K562 (cell line): ENCODE results near the gene NT5DC1. TPM values are rescaled to one million over a fixed set of nuclear protein-coding genes. Genes with fewer than 3 reads are reported as not detected.

Experiments
- ATAC-seq: fragments of 200-7000 bp; cut with Tn5 transposase; 3 replicates; pipeline ENCODE4 v1.9.1; 2020; ENCODE audit warnings: moderate library complexity
- BruUV-seq: library from RNA; stranded (reverse); fragments of 400-500 nt; replicated peaks from 2 replicates; lab custom pipeline; 2021; lab: Mats Ljungman, UMichigan
- CTCF ChIA-PET: fragments of 300-600 bp; formaldehyde crosslinking; extraction: SDS; loops from one replicate; lab custom pipeline; 2021; ENCODE audit warnings: low intra/inter-chr PET ratio; lab: Yijun Ruan, JAX
- POLR2A ChIA-PET: fragments of 300-600, 350-650 bp; sonication (Branson Sonifier 250); formaldehyde crosslinking; extraction: SDS; loops from one replicate; lab custom pipeline; 2021; ENCODE audit warnings: antibody characterized with exemption, inconsistent platforms; lab: Yijun Ruan, JAX
- DNase-seq, 4 experiments: peaks; one replicate each; pipeline versions ENCODE4 v3.0.0 to v3.0.0-alpha.2; 2011 to 2018; ENCODE audit warnings: low spot score in 3 of 4, mixed read lengths in 3 of 4; ENCODE audit errors: extremely low read depth in 1 of 4
- FAIRE-seq: peaks from 2 replicates; lab custom pipeline; 2011; peaks lifted over from hg19 to GRCh38; lab: Jason Lieb, UNC
- H2AFZ ChIP-seq: 2 replicates; pipeline ENCODE4 v1.6.0; 2011; ENCODE audit warnings: low read depth, low read length, control low read depth, inconsistent platforms
- H3K27ac ChIP-seq: fragments of 200-600 bp; 3 replicates; pipeline ENCODE4 v1.8.0; 2011; ENCODE audit warnings: low read depth, mild to moderate bottlenecking, control low read depth, inconsistent platforms, low read length, moderate library complexity, mixed read lengths; ENCODE audit errors: extremely low read depth
- H3K27me3 ChIP-seq, 2 experiments: fragments of 300-600 bp in 1 of 2; 2 replicates in 1 of 2; 3 replicates in 1 of 2; pipeline versions ENCODE4 v1.6.0 to v1.8.0; 2011; ENCODE audit warnings: inconsistent platforms in 2 of 2, low read length in 2 of 2, mild to moderate bottlenecking in 1 of 2, mixed read lengths in 1 of 2, moderate library complexity in 1 of 2; ENCODE audit not compliant: control insufficient read depth in 2 of 2, insufficient read depth in 2 of 2
- H3K36me3 ChIP-seq: fragments of 300-600 bp; 3 replicates; pipeline ENCODE4 v1.8.0; 2011; ENCODE audit warnings: mild to moderate bottlenecking, low read length, inconsistent platforms; ENCODE audit not compliant: control insufficient read depth, insufficient read depth
- H3K4me1 ChIP-seq, 2 experiments: fragments of 200-600 bp in 1 of 2; replicated peaks in 1 of 2; 2 replicates in 1 of 2; 3 replicates in 1 of 2; pipeline versions ENCODE4 v1.5.1 to v1.8.0; 2011; ENCODE audit warnings: inconsistent platforms in 2 of 2, low read length in 2 of 2, mild to moderate bottlenecking in 1 of 2, mixed read lengths in 1 of 2, moderate library complexity in 1 of 2; ENCODE audit not compliant: control insufficient read depth in 2 of 2, insufficient read depth in 2 of 2
- H3K4me2 ChIP-seq: 2 replicates; pipeline ENCODE4 v1.6.1; 2011; ENCODE audit warnings: low read length, control low read depth, inconsistent platforms, mixed read lengths; ENCODE audit not compliant: insufficient read depth
- H3K4me3 ChIP-seq: fragments of 200-600 bp; sonication (generic), shearing (Covaris generic); 2 replicates; pipeline ENCODE4 v1.5.1; 2016; ENCODE audit warnings: control low read depth, inconsistent platforms
- H3K79me2 ChIP-seq: fragments of 200-600 bp; 3 replicates; pipeline ENCODE4 v1.8.0; 2011; ENCODE audit warnings: low read length, inconsistent platforms; ENCODE audit not compliant: control insufficient read depth, insufficient read depth
- H3K9ac ChIP-seq, 2 experiments: 2 replicates each; pipeline versions ENCODE4 v1.6.0 to v1.6.1; 2011; ENCODE audit warnings: low read depth in 2 of 2, low read length in 2 of 2, control low read depth in 1 of 2, inconsistent platforms in 1 of 2, mild to moderate bottlenecking in 1 of 2, mixed read lengths in 1 of 2; ENCODE audit not compliant: insufficient read depth in 1 of 2
- H3K9me1 ChIP-seq: one replicate; pipeline ENCODE4 v1.6.0; 2011; ENCODE audit warnings: inconsistent platforms, mild to moderate bottlenecking, low read length, moderate library complexity; ENCODE audit not compliant: control insufficient read depth, insufficient read depth
- H3K9me3 ChIP-seq: replicated peaks from 2 replicates; pipeline ENCODE4 v1.5.1; 2011; ENCODE audit warnings: low read depth, low read length, inconsistent platforms; ENCODE audit not compliant: control insufficient read depth, insufficient read depth
- H4K20me1 ChIP-seq: replicated peaks from 2 replicates; pipeline ENCODE4 v1.6.1; 2011; ENCODE audit warnings: low read length, inconsistent platforms, mixed read lengths; ENCODE audit not compliant: control insufficient read depth, insufficient read depth
- CREB1 ChIP-seq, 2 experiments: sonication (generic) in 1 of 2; formaldehyde crosslinking in 1 of 2; IDR thresholded peaks; 2 replicates each; pipeline versions ENCODE4 v1.6.1 to v1.8.0; 2012 to 2022; ENCODE audit warnings: inconsistent platforms in 1 of 2, mild to moderate bottlenecking in 1 of 2, missing genetic modification reagents in 1 of 2, moderate library complexity in 1 of 2
- DMBX1 ChIP-seq: fragments of 250-450 bp; sonication (Bioruptor Pico); IDR thresholded peaks from 2 replicates; pipeline ENCODE4 v1.8.0; 2022; ENCODE audit warnings: inconsistent platforms, mild to moderate bottlenecking, moderate library complexity, borderline replicate concordance
- RBBP5 ChIP-seq: fragments of 200-600 bp; sonication (generic); IDR thresholded peaks from 2 replicates; pipeline ENCODE4 v1.6.1; 2012; ENCODE audit warnings: borderline replicate concordance, mild to moderate bottlenecking, low read length, control low read depth, inconsistent platforms; ENCODE audit not compliant: insufficient read depth, poor library complexity, severe bottlenecking
- RFX5 ChIP-seq: IDR thresholded peaks from 2 replicates; pipeline ENCODE4 v1.6.1; 2011; ENCODE audit warnings: low read depth, mild to moderate bottlenecking, improper control_type of control experiment, low read length
- TEAD4 ChIP-seq, 2 experiments: sonication (generic) in 1 of 2; formaldehyde crosslinking in 1 of 2; IDR thresholded peaks; 2 replicates each; pipeline versions ENCODE4 v1.6.1 to v1.8.0; 2012 to 2022; ENCODE audit warnings: borderline replicate concordance in 1 of 2, inconsistent platforms in 1 of 2, low read length in 1 of 2, mild to moderate bottlenecking in 1 of 2, missing genetic modification reagents in 1 of 2
- ZNF217 ChIP-seq: sonication (generic); formaldehyde crosslinking; IDR thresholded peaks from 2 replicates; pipeline ENCODE4 v1.8.0; 2022; ENCODE audit warnings: mild to moderate bottlenecking, missing genetic modification reagents
- ZNF316 ChIP-seq: fragments of 450-650 bp; IDR thresholded peaks from 2 replicates; pipeline ENCODE4 v1.6.1; 2016
- ZNF436 ChIP-seq: fragments of 250-450, 450-650 bp; sonication (Bioruptor Pico); formaldehyde crosslinking; IDR thresholded peaks from 2 replicates; pipeline ENCODE4 v1.7.0; 2020; ENCODE audit warnings: mild to moderate bottlenecking
- WGBS: fragments of 100-300 bp; shearing (Covaris generic); methylation state at CpG from one replicate; pipeline ENCODE4 v1.1.6; 2016; ENCODE audit warnings: low coverage, mixed read lengths; ENCODE audit not compliant: insufficient coverage; ENCODE audit errors: missing lambda C conversion rate; 5-methylcytosine and 5-hydroxymethylcytosine counted together
- in situ Hi-C: fragments of 300-500 bp; cut with MboI; formaldehyde crosslinking; loops from 4 replicates; pipeline ENCODE4 v1.15.0; 2018; ENCODE audit warnings: inconsistent platforms, mixed read lengths
- intact Hi-C: fragments of 100-400 bp; cut with micrococcal nuclease; formaldehyde crosslinking; loops from 2 replicates; pipeline ENCODE4 v1.14.2; 2022
- polyA plus RNA-seq, 8 experiments: library from polyadenylated mRNA; depleted of rRNA in 4 of 8; stranded (reverse) in 5 of 8; unstranded in 3 of 8; fragments of >200 nt; fragmentation: Nextera tagmentation in 2 of 8; fragmentation: Illumina TruSeq in 1 of 8; extraction: Ambion mirVana in 2 of 8; extraction: Trizol in 1 of 8; gene quantifications; 2 replicates each; pipeline versions ENCODE4 v1.2.1 to v1.2.3, GENCODE V29; 2011 to 2014; ENCODE audit warnings: inconsistent platforms in 1 of 8, missing spikeins in 1 of 8
- total RNA-seq, 7 experiments: library from RNA; depleted of rRNA in 6 of 7; stranded (reverse); fragments of >200 nt in 6 of 7; fragmentation: Illumina TruSeq in 2 of 7; extraction: Trizol in 2 of 7; gene quantifications; 2 replicates each; pipeline versions ENCODE4 v1.2.1 to v1.2.3, GENCODE V29; 2011 to 2021; ENCODE audit warnings: low replicate concordance in 1 of 7
- TF ChIP-seq, protein P1 (sequence below): fragments of 450-650 bp; formaldehyde crosslinking; IDR thresholded peaks from 2 replicates; pipeline ENCODE4 v1.4.0; 2020; ENCODE audit warnings: mild to moderate bottlenecking, moderate library complexity
- TF ChIP-seq, protein P2 (sequence below): sonication (generic); formaldehyde crosslinking; IDR thresholded peaks from 2 replicates; pipeline ENCODE4 v1.8.0; 2023; ENCODE audit warnings: mild to moderate bottlenecking, missing genetic modification reagents
- TF ChIP-seq, protein P3 (sequence below): sonication (generic); formaldehyde crosslinking; IDR thresholded peaks from 2 replicates; pipeline ENCODE4 v1.8.0; 2023; ENCODE audit warnings: mild to moderate bottlenecking, missing genetic modification reagents

Gene NT5DC1
- total and polyA plus RNA-seq, 9 of the 15 experiments (the other 6 are each of a cell fraction or from before 2014, with no cell fraction given), result 4.9 to 28.5 (median 16.3) TPM

- BruUV-seq, result no TSS peak
- Histone ChIP-seq H3K4me3 (peak within 1 kb of the TSS; percentile 93), H3K36me3 (peaks cover 22% of the 10 kb centered on the region; the same call in 2 of the 3 replicates), H4K20me1 (peaks cover 18% of the 10 kb centered on the region; the same call in 1 of the 2 replicates), H3K4me2 (peak within 1 kb of the TSS; percentile 92), H3K9ac (peak within 1 kb of the TSS; percentile 95 to 98), H3K9me1 (no peaks in the 10 kb centered on the region), H3K27ac (peak within 1 kb of the TSS; percentile 95), H2AFZ (peak within 1 kb of the TSS; percentile 97), H3K79me2 (peaks cover 65% of the 10 kb centered on the region), H3K9me3 (no peaks in the 10 kb centered on the region), H3K4me1 (peaks cover 9 to 20% of the 10 kb centered on the region in 2 experiments; a peak in 3 of 5 replicates), H3K27me3 (no peaks in the 10 kb centered on the region)
- CTCF ChIA-PET, result interaction anchor here (0.6 kb wide), 1 partner anchor 13 kb away, joined by 3 read pairs; no protein-coding TSS in a partner anchor
- peak; percentile 95 for FAIRE-seq
- intact Hi-C loops (loop anchor here (2.0 to 5.0 kb wide), 4 partner anchors 158 to 368 kb away; partner anchors contain the start of gene RWDD1), in situ Hi-C loops (loop anchor here (10.0 kb wide), 1 partner anchor 275 kb away; the partner anchor contains the start of gene CALHM4)
- DNase-seq, result peak; percentile 90 to 97 (median 92)
- 1% methylated on average over 57 of the region's 71 CpGs for WGBS
- peak; percentile 85 for ATAC-seq
- POLR2A ChIA-PET, result interaction anchor here (0.6 to 3.0 kb wide), 14 partner anchors 9 to 331 kb away, joined by 3 to 27 read pairs (median 3); partner anchors contain the start of genes NT5DC1 and RWDD1
- TF ChIP-seq, protein P1, sequence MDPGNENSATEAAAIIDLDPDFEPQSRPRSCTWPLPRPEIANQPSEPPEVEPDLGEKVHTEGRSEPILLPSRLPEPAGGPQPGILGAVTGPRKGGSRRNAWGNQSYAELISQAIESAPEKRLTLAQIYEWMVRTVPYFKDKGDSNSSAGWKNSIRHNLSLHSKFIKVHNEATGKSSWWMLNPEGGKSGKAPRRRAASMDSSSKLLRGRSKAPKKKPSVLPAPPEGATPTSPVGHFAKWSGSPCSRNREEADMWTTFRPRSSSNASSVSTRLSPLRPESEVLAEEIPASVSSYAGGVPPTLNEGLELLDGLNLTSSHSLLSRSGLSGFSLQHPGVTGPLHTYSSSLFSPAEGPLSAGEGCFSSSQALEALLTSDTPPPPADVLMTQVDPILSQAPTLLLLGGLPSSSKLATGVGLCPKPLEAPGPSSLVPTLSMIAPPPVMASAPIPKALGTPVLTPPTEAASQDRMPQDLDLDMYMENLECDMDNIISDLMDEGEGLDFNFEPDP (CRISPR knock-in tag), result 0 out of 2 replicates have a peak, but pooled peaks have one; percentile 47
- TF ChIP-seq ZNF436 (CRISPR knock-in tag) (peak; percentile 13; the same call in 1 of the 2 replicates), TEAD4 (IDR thresholded peaks at IDR 0.05; ENCODE audit: low read length) (0 out of 2 replicates have a peak, but pooled peaks have one; percentile 10), TEAD4 (CRISPR knock-in tag; IDR thresholded peaks at IDR 0.05; ENCODE audit: borderline replicate concordance) (no peak), ZNF316 (peak; percentile 47), RFX5 (peak; percentile 96), ZNF217 (CRISPR knock-in tag) (no peak), RBBP5 (peak; percentile 73), CREB1 (IDR thresholded peaks at IDR 0.05) (peak; percentile 86), CREB1 (CRISPR knock-in tag; IDR thresholded peaks at IDR 0.05) (peak; percentile 73), DMBX1 (CRISPR knock-in tag) (0 out of 2 replicates have a peak, but pooled peaks have one; percentile 27)
- TF ChIP-seq, protein P2, sequence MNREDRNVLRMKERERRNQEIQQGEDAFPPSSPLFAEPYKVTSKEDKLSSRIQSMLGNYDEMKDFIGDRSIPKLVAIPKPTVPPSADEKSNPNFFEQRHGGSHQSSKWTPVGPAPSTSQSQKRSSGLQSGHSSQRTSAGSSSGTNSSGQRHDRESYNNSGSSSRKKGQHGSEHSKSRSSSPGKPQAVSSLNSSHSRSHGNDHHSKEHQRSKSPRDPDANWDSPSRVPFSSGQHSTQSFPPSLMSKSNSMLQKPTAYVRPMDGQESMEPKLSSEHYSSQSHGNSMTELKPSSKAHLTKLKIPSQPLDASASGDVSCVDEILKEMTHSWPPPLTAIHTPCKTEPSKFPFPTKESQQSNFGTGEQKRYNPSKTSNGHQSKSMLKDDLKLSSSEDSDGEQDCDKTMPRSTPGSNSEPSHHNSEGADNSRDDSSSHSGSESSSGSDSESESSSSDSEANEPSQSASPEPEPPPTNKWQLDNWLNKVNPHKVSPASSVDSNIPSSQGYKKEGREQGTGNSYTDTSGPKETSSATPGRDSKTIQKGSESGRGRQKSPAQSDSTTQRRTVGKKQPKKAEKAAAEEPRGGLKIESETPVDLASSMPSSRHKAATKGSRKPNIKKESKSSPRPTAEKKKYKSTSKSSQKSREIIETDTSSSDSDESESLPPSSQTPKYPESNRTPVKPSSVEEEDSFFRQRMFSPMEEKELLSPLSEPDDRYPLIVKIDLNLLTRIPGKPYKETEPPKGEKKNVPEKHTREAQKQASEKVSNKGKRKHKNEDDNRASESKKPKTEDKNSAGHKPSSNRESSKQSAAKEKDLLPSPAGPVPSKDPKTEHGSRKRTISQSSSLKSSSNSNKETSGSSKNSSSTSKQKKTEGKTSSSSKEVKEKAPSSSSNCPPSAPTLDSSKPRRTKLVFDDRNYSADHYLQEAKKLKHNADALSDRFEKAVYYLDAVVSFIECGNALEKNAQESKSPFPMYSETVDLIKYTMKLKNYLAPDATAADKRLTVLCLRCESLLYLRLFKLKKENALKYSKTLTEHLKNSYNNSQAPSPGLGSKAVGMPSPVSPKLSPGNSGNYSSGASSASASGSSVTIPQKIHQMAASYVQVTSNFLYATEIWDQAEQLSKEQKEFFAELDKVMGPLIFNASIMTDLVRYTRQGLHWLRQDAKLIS (CRISPR knock-in tag), result peak; percentile 74; the same call in 1 of the 2 replicates
- TF ChIP-seq, protein P3, sequence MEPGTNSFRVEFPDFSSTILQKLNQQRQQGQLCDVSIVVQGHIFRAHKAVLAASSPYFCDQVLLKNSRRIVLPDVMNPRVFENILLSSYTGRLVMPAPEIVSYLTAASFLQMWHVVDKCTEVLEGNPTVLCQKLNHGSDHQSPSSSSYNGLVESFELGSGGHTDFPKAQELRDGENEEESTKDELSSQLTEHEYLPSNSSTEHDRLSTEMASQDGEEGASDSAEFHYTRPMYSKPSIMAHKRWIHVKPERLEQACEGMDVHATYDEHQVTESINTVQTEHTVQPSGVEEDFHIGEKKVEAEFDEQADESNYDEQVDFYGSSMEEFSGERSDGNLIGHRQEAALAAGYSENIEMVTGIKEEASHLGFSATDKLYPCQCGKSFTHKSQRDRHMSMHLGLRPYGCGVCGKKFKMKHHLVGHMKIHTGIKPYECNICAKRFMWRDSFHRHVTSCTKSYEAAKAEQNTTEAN (CRISPR knock-in tag), result 0 out of 2 replicates have a peak, but pooled peaks have one; percentile 77
These were observed 178.8 kb downstream of the NT5DC1 start, which contains the start of gene TSPYL1 for GRCh38 chr6:116279232-116280160. Gene TSPYL1 (minus strand): TSS chr6:116279930. CDS start chr6:116279830, 100 bp downstream.
